SK-N-SH treated with all-trans-retinoic acid at 6 μM for 48 hours (cell line): ENCODE results near the gene SCN9A.
"Not testable (repeated sequence)": the region's sequence is repeated elsewhere in the genome, so short reads cannot be mapped to it uniquely, and the experiment has no call there.

Source experiments
- ARNTL ChIP-seq: fragments of 450-650 bp; formaldehyde crosslinking; IDR thresholded peaks from 2 replicates; pipeline ENCODE4 v1.5.0; 2020; ENCODE audit warnings: low read depth, mild to moderate bottlenecking, moderate library complexity, borderline replicate concordance
- ESRRG ChIP-seq: fragments of 250-450 bp; sonication (Bioruptor Pico); IDR thresholded peaks from 2 replicates; pipeline ENCODE4 v1.6.1; 2021; ENCODE audit warnings: mild to moderate bottlenecking
- GLIS3 ChIP-seq: fragments of 250-450 bp; sonication (Bioruptor Pico); IDR thresholded peaks from 2 replicates; pipeline ENCODE4 v1.5.0; 2020; ENCODE audit warnings: mild to moderate bottlenecking, moderate library complexity
- PPARA ChIP-seq: fragments of 250-450 bp; sonication (Bioruptor Pico); IDR thresholded peaks from 2 replicates; pipeline ENCODE4 v1.5.0; 2020; ENCODE audit warnings: mild to moderate bottlenecking, borderline replicate concordance
- ZFP3 ChIP-seq: fragments of 250-450 bp; sonication (Bioruptor Pico); IDR thresholded peaks from 2 replicates; pipeline ENCODE4 v1.5.0; 2020; ENCODE audit warnings: mild to moderate bottlenecking, moderate library complexity

GRCh38 chr2:166209367-166209766, 166.4 kb downstream of the SCN9A start:
- not testable (repeated sequence) for TF ChIP-seq ESRRG; GLIS3 (CRISPR knock-in tag); ZFP3 (CRISPR knock-in tag); PPARA; ARNTL
